ENCODE data around the gene SEMA4A. TPM values are rescaled to one million over a fixed set of nuclear protein-coding genes. Genes with fewer than 3 reads are reported as not detected.
A peak's percentile ranks its signal among the peaks of the same experiment; 100 is the strongest.

The SEMA4A gene
- total and polyA plus RNA-seq, 2 of the 8 experiments (the other 6 are each of a cell fraction or from before 2014, with no cell fraction given) = 7.3 to 10.6 TPM

GRCh38 chr1:156130578-156130942 is 22.8 kb upstream of the SEMA4A start:
- H3K23ac ChIP-seq (ENCODE audit: insufficient read length) = no peak overlapping the region
- no peak overlapping the region for H2BK5ac ChIP-seq (ENCODE audit: low read depth, low read length)
- H3K4me1 ChIP-seq (replicated peaks in 1 of 4; ENCODE audit: control insufficient read depth in 3 of 4, insufficient read depth in 4 of 4, low read length in 3 of 4) = peaks cover 4 to 21% (median 10%) of the 10 kb centered on the region in 4 experiments
- no peak overlapping the region for H3K9ac ChIP-seq (replicated peaks in 1 of 4; ENCODE audit: extremely low read depth in 1 of 4, low read depth in 3 of 4, low read length in 3 of 4)
- peaks cover 8 to 11% (median 10%) of the 10 kb centered on the region in 4 experiments; a peak in 5 of 8 replicates for H3K36me3 ChIP-seq (ENCODE audit: control insufficient read depth in 2 of 4, insufficient read depth in 4 of 4, low read length in 3 of 4)
- H2AK5ac ChIP-seq (ENCODE audit: low read depth, low read length) = no peak overlapping the region
- no peak overlapping the region for H2BK20ac ChIP-seq (ENCODE audit: low read length)
- H3K27ac ChIP-seq (ENCODE audit: low read depth, low read length) = no peak overlapping the region
- H2BK15ac ChIP-seq (ENCODE audit: low read length) = no peak overlapping the region; the same call in 1 of the 2 replicates
- POLR2A ChIA-PET (ENCODE audit: partially characterized antibody) = interaction anchor here (1.0 to 28.0 kb wide), 8 partner anchors 9 to 147 kb away, joined by 3 to 763 read pairs (median 5); partner anchors contain the start of genes LMNA, MEX3A and PMF1
- TF ChIP-seq SIN3A (conservative IDR thresholded peaks at IDR 0.05 in 1 of 2, IDR thresholded peaks at IDR 0.05 in 1 of 2; ENCODE audit: low read depth in 1 of 2, low read length in 2 of 2) (0 out of 4 replicates have a peak, but pooled peaks of 1 of the 2 experiments have one; percentile 10), HDAC6 (IDR thresholded peaks at IDR 0.05; ENCODE audit: low read depth, low read length) (no peak)
- no peak overlapping the region for H3K56ac ChIP-seq (replicated peaks; ENCODE audit: insufficient read length, low read depth, low read length)
- no peaks in the 10 kb centered on the region for H4K20me1 ChIP-seq (replicated peaks in 1 of 2; ENCODE audit: control insufficient read depth in 1 of 2, insufficient read depth in 2 of 2, low read length in 2 of 2)
- H2AFZ ChIP-seq (ENCODE audit: low read length) = no peak overlapping the region
- no peak overlapping the region for H3K14ac ChIP-seq (ENCODE audit: insufficient read length)
- CTCF ChIA-PET (ENCODE audit: partially characterized antibody) = interaction anchor here (0.8 to 42.4 kb wide), 32 partner anchors 8 to 187 kb away, joined by 3 to 1994 read pairs (median 6); partner anchors contain the start of genes BGLAP, LMNA, MEX3A and PAQR6
- FAIRE-seq (no peak), DNase-seq (ENCODE audit: low read depth in 1 of 2, low spot score in 2 of 2) (no peak)
- H2BK12ac ChIP-seq (ENCODE audit: low read depth, low read length) = peak overlapping the region; percentile 46; the same call in 1 of the 2 replicates
- no peak overlapping the region for H4K8ac ChIP-seq (ENCODE audit: extremely low read depth, insufficient read depth, low read length)
- no peak overlapping the region for H3K4me3 ChIP-seq (ENCODE audit: extremely low read depth in 1 of 4, insufficient read depth in 2 of 4, low read depth in 3 of 4, low read length in 4 of 4)
- H4K91ac ChIP-seq (replicated peaks; ENCODE audit: insufficient read length, low read length) = no peak overlapping the region
- WGBS, 2 experiments (ENCODE audit: extremely low coverage in 1 of 2, insufficient coverage in 1 of 2, insufficient read length in 1 of 2, insufficient replicate concordance in 2 of 2, low coverage in 1 of 2, low lambda C conversion rate in 2 of 2, missing lambda C conversion rate in 1 of 2) = 79% methylated on average over 6 of the region's 6 CpGs; no CpG with 5 or more reads in 1 of the 2 experiments
- no peaks in the 10 kb centered on the region for H3K27me3 ChIP-seq (replicated peaks in 1 of 4; ENCODE audit: control insufficient read depth in 3 of 4, extremely low read depth in 1 of 4, insufficient read depth in 3 of 4, low read length in 3 of 4)
- H2BK120ac ChIP-seq (replicated peaks; ENCODE audit: low read depth, low read length) = no peak overlapping the region
- H3K18ac ChIP-seq (ENCODE audit: extremely low read depth, low read length) = no peak overlapping the region
- no peak overlapping the region for H4K5ac ChIP-seq (ENCODE audit: insufficient read length, low read depth, low read length)
- no peaks in the 10 kb centered on the region for H3K79me2 ChIP-seq (ENCODE audit: control insufficient read depth in 1 of 2, insufficient read depth in 2 of 2, low read length in 2 of 2)
- no peaks in the 10 kb centered on the region for H3K23me2 ChIP-seq (ENCODE audit: low read depth, low read length)
- no peak overlapping the region for H3K4me2 ChIP-seq (ENCODE audit: insufficient read depth in 1 of 2, low read depth in 2 of 2, low read length in 2 of 2)
- no peaks in the 10 kb centered on the region for H3K79me1 ChIP-seq (ENCODE audit: low read depth, low read length)
- no peak overlapping the region for H3K4ac ChIP-seq (replicated peaks; ENCODE audit: insufficient read length, low read depth, low read length)
- H3K9me3 ChIP-seq (ENCODE audit: insufficient read depth in 2 of 2, low read depth in 1 of 2, low read length in 1 of 2) = no peaks in the 10 kb centered on the region
